Activated gamma-delta T cell treated with Interleukin-2 at 50 U/mL for 16 hours (primary cell): Measurements from ENCODE around the gene ISY1.
A peak's percentile ranks its signal among the peaks of the same experiment; 100 is the strongest.
"Not testable (repeated sequence)": the region's sequence is repeated elsewhere in the genome, so short reads cannot be mapped to it uniquely, and the experiment has no call there.

Source experiments
- DNase-seq: peaks from one replicate; pipeline ENCODE4 v3.0.0-alpha.2; 2020

ISY1 gene

DNA sequence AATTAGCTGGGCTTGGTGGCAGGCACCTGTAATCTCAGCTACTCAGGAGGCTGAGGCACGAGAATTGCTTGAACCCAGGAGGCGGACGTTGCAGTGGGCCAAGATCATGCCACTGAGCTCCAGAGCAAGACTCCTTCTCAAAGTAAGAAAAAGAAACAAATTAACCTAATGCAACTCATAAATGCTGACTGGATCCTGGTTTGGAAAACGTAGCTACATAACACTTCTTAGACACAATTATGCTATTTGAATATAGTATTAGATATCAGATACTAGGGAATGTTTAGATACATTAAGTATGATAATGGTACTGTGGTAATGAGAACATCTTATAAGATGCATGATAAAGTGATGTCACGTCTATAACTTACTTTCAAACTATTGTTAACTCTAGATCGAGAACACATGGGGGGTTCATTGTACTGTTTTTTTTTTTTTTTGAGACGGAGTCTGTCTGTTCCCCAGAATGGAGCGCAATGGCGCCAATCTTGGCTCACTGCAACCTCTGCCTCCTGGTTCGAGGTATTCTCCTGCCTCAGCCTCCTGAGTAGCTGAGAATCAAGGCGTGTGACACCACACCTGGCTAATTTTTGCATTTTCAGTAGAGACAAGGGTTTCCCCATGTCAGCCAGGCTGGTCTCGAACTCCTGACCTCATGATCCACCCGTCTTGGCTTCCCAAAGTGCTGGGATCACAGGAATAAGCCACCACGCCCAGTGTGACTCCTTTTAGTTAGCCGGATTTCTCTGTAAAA lies 5.9 kb upstream of the ISY1 start:
- DNase-seq = no peak

- DNase-seq = not testable (repeated sequence)
Observed at GRCh38 chr3:129165594-129165993, 4.7 kb upstream of the ISY1 start.

GRCh38 chr3:129164500-129164899 lies 3.6 kb upstream of the ISY1 start:
- DNase-seq = no peak

- DNase-seq = no peak
Observed at GRCh38 chr3:129162729-129163579, 2.1 kb upstream of the ISY1 start.

DNA sequence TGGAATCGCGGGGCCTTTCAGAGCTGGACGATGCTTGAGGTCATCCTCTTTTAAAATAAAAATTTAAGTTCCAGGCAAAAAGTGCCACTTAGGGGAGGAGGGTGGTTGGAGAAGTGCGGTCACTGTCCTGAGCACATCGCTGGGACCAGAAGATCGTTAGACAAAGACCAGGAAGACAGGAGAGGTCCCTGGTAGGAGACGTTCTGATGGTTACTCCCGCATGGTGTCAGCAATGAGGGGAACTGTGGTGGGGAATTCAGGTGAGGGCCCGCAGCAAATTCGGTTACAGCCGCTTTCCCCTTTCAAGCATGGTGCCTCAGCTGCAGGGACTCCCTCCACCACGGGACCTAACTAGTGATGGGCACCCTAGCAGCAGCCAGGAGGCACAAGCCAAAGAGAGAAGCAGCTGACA lies 1.0 kb upstream of the ISY1 start:
- DNase-seq = peak; percentile 14

DNA sequence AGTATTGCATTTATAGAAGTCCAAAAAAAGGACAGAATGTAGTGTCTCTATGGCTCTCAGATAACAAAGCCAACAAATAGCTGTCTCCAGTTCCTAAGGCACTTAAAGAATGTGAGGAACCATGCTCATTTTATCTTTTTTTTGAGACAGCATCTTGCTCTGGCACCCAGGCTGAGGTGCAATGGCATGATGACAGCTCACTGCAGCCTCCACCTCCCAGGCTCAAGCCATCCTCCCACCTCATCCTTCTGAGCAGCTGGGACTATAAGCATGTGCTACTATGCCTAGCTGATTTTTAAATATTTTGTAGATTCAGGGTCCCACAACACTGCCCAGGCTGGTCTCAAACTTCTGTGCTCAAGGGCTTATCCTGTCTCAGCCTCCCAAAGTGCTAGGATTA lies 16.1 kb downstream of the ISY1 start:
- no peak for DNase-seq

DNA sequence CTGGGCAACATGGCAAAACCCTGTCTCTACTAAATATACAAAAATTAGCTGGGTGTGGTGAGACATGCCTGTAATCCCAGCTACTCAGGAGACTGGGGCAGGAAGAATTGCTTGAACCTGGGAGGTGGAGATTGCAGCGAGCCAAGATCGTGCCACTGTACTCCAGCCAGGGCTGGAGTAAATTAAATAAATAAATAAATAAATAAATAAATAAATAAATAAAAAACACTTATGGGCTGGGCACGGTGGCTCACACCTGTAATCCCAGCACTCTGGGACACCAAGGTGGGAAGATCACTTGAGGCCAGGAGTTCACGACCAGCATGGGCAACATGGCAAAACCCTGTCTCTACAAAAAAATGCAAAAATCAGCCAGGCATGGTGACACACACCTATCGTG lies 19.9 kb downstream of the ISY1 start:
- not testable (repeated sequence) for DNase-seq

DNA sequence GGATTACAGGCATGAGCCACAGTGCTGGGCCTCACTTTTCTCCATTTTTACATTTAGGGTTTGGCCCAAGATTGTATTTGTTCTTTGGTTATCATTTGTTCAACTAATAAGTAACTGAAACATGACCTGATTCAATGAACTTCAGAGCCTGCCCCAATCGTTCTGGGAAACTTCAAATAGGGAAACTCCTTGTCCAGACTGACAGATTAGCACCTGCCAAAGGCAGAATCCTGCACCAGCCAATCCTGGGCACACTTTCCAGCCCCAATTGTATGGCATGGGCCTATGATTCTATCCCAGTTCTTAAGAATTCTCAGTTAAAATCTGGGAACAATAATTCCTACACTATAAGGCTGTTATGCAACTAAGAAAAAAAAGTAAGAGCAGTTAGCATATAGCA lies 21.0 kb downstream of the ISY1 start:
- no peak for DNase-seq

DNA sequence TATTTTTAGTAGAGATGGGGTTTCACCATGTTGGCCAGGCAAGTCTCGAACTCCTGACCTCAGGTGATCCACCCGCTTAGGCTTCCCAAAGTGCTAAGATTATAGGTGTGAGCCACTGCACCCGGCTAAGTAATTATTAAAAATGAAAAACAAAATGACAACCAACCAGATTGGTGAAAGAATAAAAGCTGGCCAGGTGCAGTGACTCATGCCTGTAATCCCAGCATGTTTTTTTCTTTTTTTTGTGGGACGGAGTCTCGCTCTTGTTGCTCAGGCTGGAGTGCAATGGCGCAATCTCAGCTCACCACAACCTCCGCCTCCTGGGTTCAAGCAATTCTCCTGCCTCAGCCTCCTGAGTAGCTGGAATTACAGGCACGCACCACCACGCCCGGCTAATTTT lies 24.6 kb downstream of the ISY1 start:
- DNase-seq = not testable (repeated sequence)

DNA sequence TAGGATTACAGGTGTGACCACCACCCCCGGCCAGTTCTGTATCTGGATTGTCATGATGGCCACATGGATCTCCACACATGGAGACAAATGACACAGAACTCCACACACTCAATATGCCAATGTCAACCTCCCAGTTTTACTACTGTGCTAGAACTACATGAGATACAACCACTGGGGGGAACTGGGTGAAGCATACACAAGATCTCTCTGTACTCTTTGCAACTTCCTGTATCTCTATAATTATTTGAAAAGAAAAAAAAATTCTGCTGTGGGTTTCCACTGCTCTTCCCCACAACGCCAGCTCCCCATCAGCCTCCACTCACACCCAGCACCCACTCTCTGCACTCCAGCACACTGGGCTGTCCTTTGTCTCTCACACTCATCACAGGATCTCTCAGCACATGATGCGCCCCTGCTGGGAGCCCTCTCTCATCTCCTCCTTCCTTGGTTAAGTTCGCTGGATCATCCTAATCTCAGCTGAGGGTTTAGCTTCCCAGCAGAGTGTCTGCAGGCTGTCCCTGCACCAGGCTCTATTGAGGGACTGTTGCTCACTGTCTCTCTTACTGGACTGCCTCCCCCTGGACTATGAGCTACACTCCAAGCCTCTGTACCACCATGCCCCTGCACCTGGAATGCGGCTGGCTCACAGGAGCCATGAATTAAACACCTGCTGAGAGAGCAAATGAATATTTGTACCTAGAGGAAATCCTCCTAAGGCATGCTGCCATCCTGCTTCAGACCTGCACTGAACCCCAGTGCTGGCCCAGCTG lies 28.6 kb downstream of the ISY1 start:
- DNase-seq = no peak

DNA sequence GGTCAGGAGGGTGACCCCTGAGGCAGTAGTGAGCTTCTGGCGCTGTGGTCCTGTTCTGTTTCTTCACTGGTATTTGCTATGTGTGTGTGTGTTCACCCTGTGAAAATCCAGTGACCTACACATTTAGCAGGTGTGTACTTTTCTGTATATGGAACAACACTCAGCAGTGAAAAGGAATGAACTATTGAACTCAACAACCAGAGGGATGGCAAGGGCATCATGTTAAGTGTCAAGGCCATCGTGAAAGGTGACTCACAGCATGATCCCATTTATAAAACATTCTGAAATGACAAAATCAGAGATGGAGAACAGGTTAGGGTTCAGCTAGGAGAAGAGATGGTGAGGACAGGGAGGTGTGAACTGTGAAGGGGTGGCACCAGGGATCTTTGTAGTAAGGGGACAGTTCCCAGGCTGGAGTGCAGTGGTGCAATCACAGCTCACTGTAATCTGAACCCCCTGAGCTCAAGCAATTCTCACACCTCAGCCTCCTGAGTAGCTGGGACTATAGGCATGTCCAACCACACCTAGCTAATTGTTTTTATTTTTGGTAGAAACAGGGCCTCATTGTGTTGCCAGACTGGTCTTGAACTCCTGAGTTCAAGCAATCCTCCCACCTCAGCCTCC lies 29.3 kb downstream of the ISY1 start:
- DNase-seq = no peak

DNA sequence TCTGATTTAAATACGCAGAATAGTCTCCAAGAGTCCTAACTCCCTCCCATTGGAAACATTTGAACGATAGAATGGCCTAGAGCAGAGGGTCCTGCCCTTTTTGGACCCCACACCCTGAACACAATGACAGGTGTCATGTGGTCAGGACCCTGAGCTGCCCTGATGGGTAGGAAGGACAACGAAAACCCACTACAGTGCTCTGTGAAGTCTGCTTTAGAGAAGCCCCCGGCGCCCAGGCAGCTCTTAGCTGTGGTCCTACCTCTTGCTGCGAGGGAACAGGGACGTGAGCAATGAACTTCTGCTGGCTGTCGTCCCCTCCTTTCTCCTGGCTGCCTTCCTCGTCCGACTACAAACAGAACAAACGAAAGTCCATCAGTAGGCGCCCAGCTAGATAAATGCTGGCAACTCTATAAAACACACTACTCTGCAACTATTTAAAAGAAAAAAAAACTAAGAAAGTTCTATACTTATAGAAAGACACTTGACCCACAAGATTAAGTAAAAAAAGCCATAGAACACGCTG lies 30.5 kb downstream of the ISY1 start:
- no peak for DNase-seq

- DNase-seq = no peak
Observed at GRCh38 chr3:129128357-129129155, 32.3 kb downstream of the ISY1 start.

DNA sequence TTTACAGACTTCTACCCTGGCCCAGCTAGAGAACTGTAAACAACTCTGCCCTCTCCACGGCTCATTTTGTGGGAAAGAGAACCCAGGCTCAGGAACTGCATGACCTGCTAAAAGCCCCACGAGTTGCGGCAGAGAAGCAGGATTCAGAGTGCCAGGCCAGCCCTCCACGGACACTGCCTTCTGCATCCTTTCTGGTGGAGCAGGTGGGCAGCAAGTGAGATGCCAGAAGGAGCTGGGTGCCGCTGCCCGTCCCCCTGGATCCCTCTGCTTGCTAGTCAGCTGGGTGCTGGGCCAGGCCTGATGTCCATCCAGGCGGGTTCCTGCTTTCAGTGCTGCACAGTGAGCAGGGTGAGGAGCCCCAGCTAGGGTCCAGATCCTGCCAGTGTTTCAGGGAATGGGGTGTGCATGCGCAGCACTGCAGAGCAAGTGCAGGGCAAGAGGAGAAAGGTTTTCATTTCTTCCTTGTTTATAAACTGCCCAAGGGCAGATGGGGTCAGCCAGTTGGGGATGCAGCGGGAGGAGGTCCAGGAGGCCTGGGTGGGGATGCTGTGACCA lies 34.1 kb downstream of the ISY1 start:
- no peak for DNase-seq

DNA sequence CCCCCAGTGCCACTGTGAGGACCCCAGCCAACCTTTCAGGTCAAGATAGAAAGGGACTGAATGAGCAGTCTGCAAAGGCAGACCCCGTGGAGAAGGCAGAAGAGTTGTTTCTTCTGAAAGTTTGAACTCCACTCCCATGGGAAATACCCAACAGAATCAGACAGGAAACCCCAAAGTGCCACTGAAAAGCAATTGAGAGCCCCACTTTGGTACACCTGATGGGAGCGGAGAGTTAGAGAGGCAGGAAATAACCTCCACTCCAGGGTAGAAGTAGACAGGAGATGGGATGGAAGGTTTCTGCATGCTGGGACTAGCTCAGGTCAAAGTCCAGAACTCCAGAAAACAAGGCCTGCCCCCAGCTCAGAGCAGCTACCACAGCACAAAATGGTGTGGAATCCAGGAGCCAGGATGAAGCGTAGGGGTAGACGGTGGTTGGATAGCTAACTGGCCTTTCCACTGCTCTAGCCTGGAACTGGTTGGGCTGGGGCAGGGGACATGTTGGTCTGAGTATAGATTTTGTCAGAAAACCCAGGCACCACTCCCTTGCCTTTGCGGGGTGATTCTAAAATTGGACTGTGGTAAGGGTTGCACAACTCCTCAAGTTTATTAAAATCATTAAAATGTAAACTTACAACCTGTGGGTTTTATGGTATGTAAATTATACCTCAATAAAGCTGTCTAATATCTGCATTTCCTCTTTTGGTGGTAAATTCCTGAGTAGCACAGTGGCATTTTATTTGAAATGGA lies 37.4 kb downstream of the ISY1 start:
- no peak for DNase-seq

DNA sequence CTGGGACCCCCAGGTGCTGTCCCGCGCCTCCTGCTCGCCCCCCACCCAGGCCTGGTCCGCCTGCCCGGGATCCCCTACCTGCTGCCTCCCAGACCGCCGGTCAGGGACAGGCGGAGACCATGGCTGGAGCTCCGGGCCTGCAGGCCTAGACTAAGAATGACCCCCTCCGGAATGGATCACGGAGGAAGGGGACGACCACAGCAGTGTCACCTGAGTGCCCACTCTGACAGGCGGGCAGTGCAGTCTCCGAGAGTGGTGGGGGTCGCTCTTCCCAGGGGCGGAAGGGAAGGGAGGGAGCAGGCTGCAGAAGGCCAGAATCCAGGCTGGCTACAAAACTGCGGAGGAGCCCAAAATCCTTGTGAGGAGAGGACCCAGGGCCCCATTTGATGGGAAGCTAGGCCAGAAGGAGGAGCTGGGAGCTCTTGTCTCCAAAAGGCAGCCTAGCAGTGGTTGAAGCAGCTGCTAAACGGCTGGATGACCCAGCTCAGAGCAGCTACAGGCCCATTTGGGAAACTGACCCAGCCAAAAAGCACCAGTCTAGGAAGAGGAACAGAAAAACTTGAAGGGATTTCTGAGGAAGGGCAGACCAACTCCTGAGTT lies 38.4 kb downstream of the ISY1 start:
- DNase-seq = no peak

GRCh38 chr3:129121792-129122411 lies 39.0 kb downstream of the ISY1 start, which contains the start of gene RAB43:
Gene RAB43 (minus strand): TSS chr3:129121804. CDS start chr3:129121489, 315 bp downstream.
- DNase-seq = peak; percentile 89

GRCh38 chr3:129121016-129121791 lies 39.7 kb downstream of the ISY1 start:
- peak; percentile 37 for DNase-seq
